Measurements from ENCODE around the gene UAP1L1. TPM values are rescaled to one million over a fixed set of nuclear protein-coding genes. Genes with fewer than 3 reads are reported as not detected.

UAP1L1 gene
- polyA plus RNA-seq, 1 donor (not counting 4 experiments of a cell fraction or from before 2014, with no cell fraction given), result 2.7 TPM

GRCh38 chr9:137114220-137114612, 36.9 kb downstream of the UAP1L1 start:
- Histone ChIP-seq H3K4me3 (ENCODE audit: control insufficient read depth in 2 of 3, extremely low read depth in 1 of 3, insufficient read depth in 2 of 3, low read depth in 1 of 3, low read length in 3 of 3) (peak overlapping the region; percentile 53 to 68 (median 61)), H3K9ac (ENCODE audit: control insufficient read depth, extremely low read depth, insufficient read depth, low read length) (peak overlapping the region; percentile 33), H3K9me3 (ENCODE audit: control insufficient read depth, low read depth, low read length) (no peaks in the 10 kb centered on the region), H2AFZ (ENCODE audit: control insufficient read depth, low read length) (no peak overlapping the region), H3K27ac (ENCODE audit: control insufficient read depth, insufficient read depth, low read length) (no peak overlapping the region), H3K27me3 (ENCODE audit: control insufficient read depth, extremely low read depth, insufficient read depth, low read length) (peaks cover 7% of the 10 kb centered on the region), H4K20me1 (ENCODE audit: control insufficient read depth, extremely low read depth, insufficient read depth, low read length) (no peaks in the 10 kb centered on the region), H3K4me2 (ENCODE audit: control insufficient read depth, extremely low read depth, insufficient read depth, low read depth, low read length) (peak overlapping the region; percentile 70), H3K4me1 (ENCODE audit: control insufficient read depth, extremely low read depth, insufficient read depth, low read length) (no peaks in the 10 kb centered on the region), H3K36me3 (ENCODE audit: control insufficient read depth in 2 of 2, extremely low read depth in 1 of 2, insufficient read depth in 2 of 2, low read length in 2 of 2) (peaks cover 0 to 2% of the 10 kb centered on the region in 2 experiments), H3K9me1 (ENCODE audit: control insufficient read depth, extremely low read depth, insufficient read depth, low read length) (no peaks in the 10 kb centered on the region), H3K79me2 (ENCODE audit: control insufficient read depth, insufficient read depth, low read length) (no peaks in the 10 kb centered on the region)
- FAIRE-seq, result no peak
- TF ChIP-seq EZH2 (IDR thresholded peaks at IDR 0.05; ENCODE audit: low read length), result no peak
- no peak for TF ChIP-seq CTCF (optimal IDR thresholded peaks at IDR 0.05 in 1 of 3, IDR thresholded peaks at IDR 0.05 in 1 of 3, conservative IDR thresholded peaks at IDR 0.05 in 1 of 3; ENCODE audit: extremely low read depth in 1 of 3, insufficient read depth in 2 of 3, low read length in 3 of 3)
- dilution Hi-C loops (cut with MboI; ENCODE audit: extremely low pct_ligation_motif_present, low sequenced_read_pairs), result no loop called here
- no peak for DNase-seq (ENCODE audit: low read depth, low spot score)

- DNase-seq (ENCODE audit: low read depth, low spot score) (no peak), FAIRE-seq (no peak)
- dilution Hi-C loops (cut with MboI; ENCODE audit: extremely low pct_ligation_motif_present, low sequenced_read_pairs), result no loop called here
- H4K20me1 ChIP-seq (ENCODE audit: control insufficient read depth, extremely low read depth, insufficient read depth, low read length), result no peaks in the 10 kb centered on the region
- H3K36me3 ChIP-seq (ENCODE audit: control insufficient read depth in 2 of 2, extremely low read depth in 1 of 2, insufficient read depth in 2 of 2, low read length in 2 of 2), result peaks cover 0 to 2% of the 10 kb centered on the region in 2 experiments
- H3K4me3 ChIP-seq (ENCODE audit: control insufficient read depth in 2 of 3, extremely low read depth in 1 of 3, insufficient read depth in 2 of 3, low read depth in 1 of 3, low read length in 3 of 3), result peak within 1 kb of the TSS; percentile 53 to 68 (median 61)
- H3K9ac ChIP-seq (ENCODE audit: control insufficient read depth, extremely low read depth, insufficient read depth, low read length), result peak within 1 kb of the TSS; percentile 33
- H3K4me2 ChIP-seq (ENCODE audit: control insufficient read depth, extremely low read depth, insufficient read depth, low read depth, low read length), result peak within 1 kb of the TSS; percentile 70
- H3K4me1 ChIP-seq (ENCODE audit: control insufficient read depth, extremely low read depth, insufficient read depth, low read length), result no peaks in the 10 kb centered on the region
- H3K79me2 ChIP-seq (ENCODE audit: control insufficient read depth, insufficient read depth, low read length), result no peaks in the 10 kb centered on the region
- H3K27ac ChIP-seq (ENCODE audit: control insufficient read depth, insufficient read depth, low read length), result no peak within 1 kb of the TSS
- H3K9me3 ChIP-seq (ENCODE audit: control insufficient read depth, low read depth, low read length), result no peaks in the 10 kb centered on the region
- H2AFZ ChIP-seq (ENCODE audit: control insufficient read depth, low read length), result peak within 1 kb of the TSS; percentile 33
- H3K27me3 ChIP-seq (ENCODE audit: control insufficient read depth, extremely low read depth, insufficient read depth, low read length), result peaks cover 7% of the 10 kb centered on the region
- TF ChIP-seq CTCF (optimal IDR thresholded peaks at IDR 0.05 in 1 of 3, IDR thresholded peaks at IDR 0.05 in 1 of 3, conservative IDR thresholded peaks at IDR 0.05 in 1 of 3; ENCODE audit: extremely low read depth in 1 of 3, insufficient read depth in 2 of 3, low read length in 3 of 3), result no peak
- no peak for TF ChIP-seq EZH2 (IDR thresholded peaks at IDR 0.05; ENCODE audit: low read length)
- no peaks in the 10 kb centered on the region for H3K9me1 ChIP-seq (ENCODE audit: control insufficient read depth, extremely low read depth, insufficient read depth, low read length)
Measured at GRCh38 chr9:137114613-137115393, 37.5 kb downstream of the UAP1L1 start, which contains the start of gene DPP7. Gene DPP7, minus strand, starts transcription at chr9:137114733. Its CDS starts 20 bp downstream, at chr9:137114713.

All from keratinocyte (primary cell).